BLaER1 (cell line): ENCODE data around the gene COLQ.

Source experiments
- H3K27ac ChIP-seq: shearing (Covaris generic); formaldehyde crosslinking; 2 replicates; pipeline ENCODE4 v1.8.1; 2022
- H3K27me3 ChIP-seq: shearing (Covaris generic); formaldehyde crosslinking; 2 replicates; pipeline ENCODE4 v1.8.1; 2022
- H3K36me3 ChIP-seq: shearing (Covaris generic); formaldehyde crosslinking; 2 replicates; pipeline ENCODE4 v1.8.1; 2022
- H3K4me1 ChIP-seq: shearing (Covaris generic); formaldehyde crosslinking; 2 replicates; pipeline ENCODE4 v1.8.1; 2022
- H3K4me2 ChIP-seq: shearing (Covaris generic); formaldehyde crosslinking; 2 replicates; pipeline ENCODE4 v1.8.1; 2022
- H3K4me3 ChIP-seq: shearing (Covaris generic); formaldehyde crosslinking; 2 replicates; pipeline ENCODE4 v1.8.1; 2022
- H3K9ac ChIP-seq: shearing (Covaris generic); formaldehyde crosslinking; 2 replicates; pipeline ENCODE4 v1.8.1; 2022
- H3K9me3 ChIP-seq: shearing (Covaris generic); formaldehyde crosslinking; 2 replicates; pipeline ENCODE4 v1.8.1; 2022
- H4K20me1 ChIP-seq: shearing (Covaris generic); formaldehyde crosslinking; 2 replicates; pipeline ENCODE4 v1.8.1; 2022
- Cebpa-rat ChIP-seq: shearing (Covaris generic); IDR thresholded peaks from 2 replicates; pipeline ENCODE4 v1.8.1; 2022

COLQ gene

DNA sequence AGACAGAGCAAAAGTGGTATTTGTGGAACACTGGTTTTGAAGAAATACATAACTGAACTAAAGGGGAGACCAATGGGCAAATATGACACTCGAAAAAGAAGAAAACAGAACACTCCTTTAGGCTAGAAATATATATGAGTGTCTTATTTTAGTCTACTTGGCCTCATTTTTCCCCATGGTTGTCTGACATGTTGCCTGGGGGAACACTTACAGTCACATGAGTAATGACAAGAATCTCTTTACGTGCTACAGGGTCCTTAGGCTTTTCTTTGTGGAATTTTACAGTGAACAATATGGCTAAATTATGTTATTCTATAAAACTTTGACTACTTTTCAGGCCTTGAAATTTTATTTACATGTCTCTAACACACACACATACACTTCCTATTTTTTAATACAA is 111.7 kb downstream of the COLQ start:
- Histone ChIP-seq H3K27ac (no peak overlapping the region), H4K20me1 (no peaks in the 10 kb centered on the region), H3K27me3 (no peaks in the 10 kb centered on the region), H3K4me1 (no peaks in the 10 kb centered on the region), H3K4me3 (no peak overlapping the region), H3K9ac (no peak overlapping the region), H3K36me3 (peaks cover 65% of the 10 kb centered on the region), H3K9me3 (no peaks in the 10 kb centered on the region), H3K4me2 (no peak overlapping the region)
- TF ChIP-seq Cebpa-rat: no peak

DNA sequence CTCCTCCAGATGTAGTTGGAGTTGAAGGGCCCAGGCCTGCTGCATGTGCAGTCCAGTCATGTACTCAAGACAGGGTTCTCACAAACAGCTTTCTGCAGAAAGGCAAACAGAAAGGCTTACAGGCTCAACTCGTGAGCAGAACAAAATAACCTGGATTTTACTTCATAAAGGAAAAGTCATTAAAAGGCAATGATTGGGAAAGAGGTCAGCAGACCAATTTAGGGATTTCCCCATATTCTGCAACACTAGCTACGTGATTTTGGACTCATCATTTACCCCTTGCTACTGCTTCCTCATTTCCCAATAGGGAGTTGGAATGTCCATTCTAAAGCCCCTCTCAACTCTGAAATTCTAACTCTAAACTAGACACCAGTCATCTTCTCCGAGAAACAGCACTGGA is 112.3 kb downstream of the COLQ start:
- Histone ChIP-seq H3K36me3 (peaks cover 59% of the 10 kb centered on the region), H4K20me1 (no peaks in the 10 kb centered on the region), H3K4me1 (no peaks in the 10 kb centered on the region), H3K9me3 (no peaks in the 10 kb centered on the region), H3K27me3 (no peaks in the 10 kb centered on the region), H3K4me2 (no peak overlapping the region), H3K4me3 (no peak overlapping the region), H3K9ac (no peak overlapping the region), H3K27ac (no peak overlapping the region)
- TF ChIP-seq Cebpa-rat: no peak

DNA sequence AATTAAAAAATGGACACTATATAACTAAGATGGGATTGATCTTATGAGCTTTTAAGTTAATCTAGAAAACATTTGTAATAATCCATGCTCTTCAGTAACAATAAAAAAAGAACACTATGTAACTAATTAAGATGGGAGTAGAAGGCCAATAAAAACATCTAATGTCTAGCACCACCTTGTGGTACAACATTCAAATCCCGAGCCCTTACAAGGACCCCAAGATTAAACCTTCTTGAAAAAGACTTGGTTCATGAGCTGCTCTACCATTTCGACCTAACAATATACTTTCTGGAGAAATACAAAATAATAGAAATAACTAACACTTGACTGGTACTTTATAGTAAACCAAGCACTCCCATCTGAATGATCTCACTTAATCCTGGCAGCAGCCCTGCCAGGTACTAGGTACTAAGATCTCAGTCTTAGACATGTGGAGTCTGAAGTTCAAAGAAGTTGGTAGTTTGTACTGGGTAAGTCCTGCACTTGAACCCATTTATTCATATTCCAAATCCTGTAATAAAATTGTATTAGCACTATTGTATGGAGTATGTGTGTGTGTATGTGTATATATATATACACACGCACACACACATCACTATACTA is 116.0 kb downstream of the COLQ start:
- Histone ChIP-seq H3K4me2 (no peak overlapping the region), H3K27ac (no peak overlapping the region), H3K9ac (no peak overlapping the region), H4K20me1 (no peaks in the 10 kb centered on the region), H3K36me3 (peaks cover 25% of the 10 kb centered on the region), H3K27me3 (no peaks in the 10 kb centered on the region), H3K9me3 (no peaks in the 10 kb centered on the region), H3K4me3 (no peak overlapping the region), H3K4me1 (no peaks in the 10 kb centered on the region)
- TF ChIP-seq Cebpa-rat: no peak

DNA sequence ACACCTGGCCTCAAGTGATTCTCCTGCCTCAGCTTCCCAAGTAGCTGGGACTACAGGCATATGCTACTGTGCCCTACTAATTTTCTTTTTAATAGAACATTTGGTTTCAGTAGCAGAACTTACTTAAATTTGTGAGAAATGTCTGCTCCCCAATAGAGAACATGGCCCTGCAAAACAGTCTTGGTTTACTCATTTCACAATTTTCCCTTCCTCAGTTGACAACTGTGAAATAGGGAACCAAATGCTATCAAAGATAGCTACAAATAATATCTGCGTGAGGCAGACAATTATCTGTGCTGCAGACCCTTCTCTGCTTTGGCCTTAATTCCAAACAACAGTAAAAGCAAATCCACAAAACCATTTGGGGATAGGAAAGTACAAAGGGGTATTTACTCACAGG is 116.7 kb downstream of the COLQ start:
- Histone ChIP-seq H3K27me3 (no peaks in the 10 kb centered on the region), H3K4me3 (no peak overlapping the region), H3K4me1 (no peaks in the 10 kb centered on the region), H3K9me3 (no peaks in the 10 kb centered on the region), H4K20me1 (no peaks in the 10 kb centered on the region), H3K4me2 (no peak overlapping the region), H3K36me3 (peaks cover 17% of the 10 kb centered on the region), H3K27ac (no peak overlapping the region), H3K9ac (no peak overlapping the region)
- no peak for TF ChIP-seq Cebpa-rat

DNA sequence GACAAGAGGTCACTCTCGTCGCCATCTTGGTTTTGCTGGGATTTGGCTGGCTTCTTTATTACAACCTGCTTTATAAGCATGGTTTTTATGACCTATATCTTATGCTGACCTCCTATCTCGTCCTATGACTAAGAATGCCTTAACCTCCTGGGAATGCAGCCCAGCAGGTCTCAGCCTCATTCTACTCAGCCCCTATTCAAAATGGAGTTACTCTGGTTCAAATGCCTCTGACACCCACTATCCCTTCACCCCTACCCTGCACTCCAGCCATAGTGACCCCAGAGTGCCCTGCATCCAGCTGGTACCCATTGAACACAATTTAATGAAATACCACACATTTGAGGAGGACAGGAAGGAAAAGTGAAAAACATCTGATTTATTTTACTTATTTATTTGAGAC is 117.5 kb downstream of the COLQ start:
- H3K4me2 ChIP-seq: no peak overlapping the region
- H3K27me3 ChIP-seq: no peaks in the 10 kb centered on the region

DNA sequence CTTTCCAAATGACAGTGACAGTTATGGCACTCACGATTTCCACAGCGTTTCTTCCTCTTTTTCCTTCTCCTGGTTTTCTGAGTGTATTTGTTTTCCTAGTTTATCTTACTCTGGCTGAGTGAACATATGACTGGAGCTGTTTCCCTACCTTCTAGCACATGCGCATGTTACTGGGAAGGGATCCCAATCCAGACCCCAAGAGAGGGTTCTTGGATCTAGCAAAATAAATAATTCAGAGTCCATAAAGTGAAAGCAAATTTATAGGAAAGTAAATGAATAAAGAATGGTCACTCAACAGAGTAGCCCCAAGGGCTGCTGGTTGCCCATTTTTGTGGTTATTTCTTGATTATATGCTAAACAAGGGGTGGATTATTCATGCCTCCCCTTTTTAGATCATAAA is 118.0 kb downstream of the COLQ start:
- H3K36me3 ChIP-seq: peaks cover 6% of the 10 kb centered on the region; the same call in 1 of the 2 replicates
- H3K4me2 ChIP-seq: no peak overlapping the region
- no peak for TF ChIP-seq Cebpa-rat
- H3K27me3 ChIP-seq: no peaks in the 10 kb centered on the region
- H3K27ac ChIP-seq: no peak overlapping the region
- H3K4me3 ChIP-seq: no peak overlapping the region
- H3K9me3 ChIP-seq: no peaks in the 10 kb centered on the region
- no peaks in the 10 kb centered on the region for H3K4me1 ChIP-seq
- no peak overlapping the region for H3K9ac ChIP-seq
- H4K20me1 ChIP-seq: no peaks in the 10 kb centered on the region

More for the DNA sequence above, 117.5 kb downstream of the COLQ start:
- H4K20me1 ChIP-seq: no peaks in the 10 kb centered on the region
- H3K4me3 ChIP-seq: no peak overlapping the region
- no peak for TF ChIP-seq Cebpa-rat
- H3K27ac ChIP-seq: no peak overlapping the region
- no peaks in the 10 kb centered on the region for H3K4me1 ChIP-seq
- H3K9ac ChIP-seq: no peak overlapping the region
- no peaks in the 10 kb centered on the region for H3K9me3 ChIP-seq
- H3K36me3 ChIP-seq: peaks cover 9% of the 10 kb centered on the region

DNA sequence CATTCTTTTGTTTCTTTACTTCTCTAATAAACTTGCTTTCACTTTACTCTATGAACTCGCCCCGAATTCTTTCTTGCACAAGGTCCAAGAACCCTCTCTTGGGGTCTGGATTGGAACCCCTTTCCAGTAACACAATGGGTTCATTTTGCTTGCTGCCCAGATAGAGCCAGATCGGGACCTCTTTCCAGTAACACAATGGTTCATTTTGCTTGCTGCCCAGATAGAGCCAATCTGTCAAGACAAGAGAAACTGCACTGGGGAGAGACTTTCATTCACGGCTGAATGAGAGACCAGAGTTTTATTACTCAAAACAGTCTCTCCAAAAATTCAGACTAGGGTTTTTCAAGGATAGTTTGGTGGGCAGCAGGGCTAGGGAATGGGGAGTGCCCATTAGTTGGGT is 119.6 kb downstream of the COLQ start:
- TF ChIP-seq Cebpa-rat: no peak
- H3K27ac ChIP-seq: no peak overlapping the region
- peaks cover 7% of the 10 kb centered on the region; the same call in 1 of the 2 replicates for H3K9me3 ChIP-seq
- H3K9ac ChIP-seq: no peak overlapping the region
- no peaks in the 10 kb centered on the region for H3K27me3 ChIP-seq
- H4K20me1 ChIP-seq: no peaks in the 10 kb centered on the region
- H3K4me3 ChIP-seq: no peak overlapping the region
- H3K4me1 ChIP-seq: no peaks in the 10 kb centered on the region
- H3K4me2 ChIP-seq: no peak overlapping the region
- H3K36me3 ChIP-seq: no peaks in the 10 kb centered on the region
